Activated T-cell treated with anti-CD3 and anti-CD28 coated beads for 24 hours (primary cell): ENCODE results near the gene BASP1.
"Not testable (repeated sequence)": the region's sequence is repeated elsewhere in the genome, so short reads cannot be mapped to it uniquely, and the experiment has no call there.

ENCODE experiments used
- DNase-seq: peaks from one replicate; pipeline ENCODE4 v3.0.0-alpha.2; 2020; ENCODE audit warnings: low read depth

Gene BASP1

DNA sequence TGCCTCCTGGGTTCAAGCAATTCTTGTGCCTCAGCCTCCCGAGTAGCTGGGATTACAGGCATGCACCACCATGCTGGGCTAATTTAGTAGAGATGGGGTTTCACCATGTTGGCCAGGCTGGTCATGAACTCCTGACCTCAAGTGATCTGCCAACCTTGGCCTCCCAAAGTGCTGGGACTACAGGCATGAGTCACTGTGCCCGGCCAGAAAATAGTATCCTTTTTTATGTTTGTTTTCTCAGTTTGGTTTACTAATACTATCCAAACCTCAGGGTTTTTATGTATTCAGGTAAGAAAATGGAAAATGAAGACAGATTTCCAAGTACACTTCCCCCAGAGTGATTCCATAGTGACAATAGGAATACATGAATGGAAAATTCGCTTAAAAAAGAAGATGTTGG is 101.7 kb downstream of the BASP1 start:
- not testable (repeated sequence) for DNase-seq

DNA sequence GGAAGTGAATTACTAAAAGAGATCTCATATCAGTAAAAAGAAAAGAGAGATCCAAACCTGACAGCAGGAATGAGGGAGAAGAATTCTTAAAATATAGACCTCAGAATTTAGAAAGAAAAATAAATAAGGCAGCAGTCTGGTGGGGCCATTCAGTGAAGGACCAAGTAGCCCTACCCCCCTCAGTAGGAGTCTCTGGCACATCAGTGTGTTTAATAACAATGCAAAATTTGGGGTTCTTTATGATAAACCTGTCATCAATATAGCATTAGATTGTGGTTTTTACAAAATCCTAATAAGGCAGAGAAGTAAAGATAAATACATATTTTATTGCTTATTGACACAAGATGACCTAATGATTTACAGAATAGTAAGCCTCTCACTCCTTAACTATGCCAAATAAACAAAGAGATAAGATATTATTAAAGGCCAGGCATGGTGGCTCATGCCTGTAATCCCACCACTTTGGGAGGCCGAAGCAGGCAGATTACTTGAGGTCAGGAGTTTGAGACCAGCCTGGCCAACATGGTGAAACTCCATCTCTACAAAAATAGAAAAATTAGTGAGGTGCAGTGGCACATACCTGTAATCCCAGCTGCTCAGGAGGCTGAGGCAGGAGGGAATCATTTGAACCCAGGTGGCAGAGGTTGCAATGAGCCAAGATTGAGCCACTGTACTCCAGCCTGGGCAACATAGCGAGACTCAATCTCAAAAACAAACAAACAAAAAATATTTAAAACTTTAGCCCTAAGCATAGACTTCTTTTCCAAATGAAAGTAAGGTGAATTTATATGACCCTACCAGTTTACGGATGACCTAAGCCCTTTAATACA is 108.6 kb downstream of the BASP1 start:
- DNase-seq = no peak
